CD4-positive, alpha-beta T cell treated with Interleukin-12 subunit alpha and Interleukin-12 subunit beta, for 1 hour (primary cell): ENCODE data around the gene FLACC1.
"Not testable (repeated sequence)": the region's sequence is repeated elsewhere in the genome, so short reads cannot be mapped to it uniquely, and the experiment has no call there.

Source experiments
- DNase-seq: peaks from one replicate; pipeline ENCODE4 v3.0.0-alpha.2; 2020

The FLACC1 gene

GRCh38 chr2:201250741-201251140 lies 106.4 kb downstream of the FLACC1 start:
- DNase-seq, result no peak

- DNase-seq, result no peak
Observed at GRCh38 chr2:201249889-201250288, 107.3 kb downstream of the FLACC1 start.

DNA sequence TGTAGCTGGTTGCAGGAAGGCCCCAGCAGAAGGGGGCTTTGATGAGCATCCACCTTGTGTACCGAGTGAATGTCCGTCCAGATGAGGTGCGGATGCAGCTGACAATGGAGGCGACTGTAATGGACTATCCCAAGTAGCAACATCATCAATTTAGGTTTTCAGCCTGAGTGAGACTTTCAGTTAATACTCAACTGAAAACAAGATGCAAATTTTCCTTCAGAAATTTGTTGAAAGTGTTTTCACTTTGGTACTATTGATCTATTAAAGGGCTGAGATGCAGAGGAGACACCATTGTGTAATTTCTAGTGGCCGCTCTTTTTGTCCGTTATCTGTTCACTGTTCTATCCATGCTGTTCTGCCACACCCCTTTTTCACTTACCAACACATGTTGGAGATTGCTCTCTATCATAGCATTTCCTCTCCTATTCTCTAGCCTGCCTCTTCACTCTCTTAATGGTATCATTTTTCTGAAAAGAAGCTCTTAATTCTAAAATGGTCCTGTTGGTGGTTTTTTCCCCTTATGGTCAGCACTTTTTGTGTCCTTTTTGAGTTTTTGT lies 108.8 kb downstream of the FLACC1 start:
- DNase-seq, result no peak

DNA sequence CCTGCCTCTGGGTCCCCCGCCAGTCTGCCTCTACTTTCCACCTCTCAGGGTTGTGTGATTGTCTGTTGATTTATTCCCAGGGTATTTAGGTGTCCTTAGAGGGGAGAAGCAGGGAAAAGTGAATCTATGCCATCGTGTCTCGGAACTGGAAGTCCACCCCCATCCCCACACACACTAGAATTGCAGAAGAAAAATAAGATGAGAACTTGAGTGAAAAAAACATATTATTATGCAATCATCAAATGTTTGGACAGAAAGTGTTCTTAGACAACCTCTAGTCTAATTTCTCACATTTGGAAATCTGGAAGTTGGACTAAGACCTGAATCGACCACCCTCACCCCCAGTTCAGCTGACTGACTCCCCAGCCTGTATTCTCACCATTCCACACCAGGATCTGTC lies 110.9 kb downstream of the FLACC1 start:
- no peak for DNase-seq

DNA sequence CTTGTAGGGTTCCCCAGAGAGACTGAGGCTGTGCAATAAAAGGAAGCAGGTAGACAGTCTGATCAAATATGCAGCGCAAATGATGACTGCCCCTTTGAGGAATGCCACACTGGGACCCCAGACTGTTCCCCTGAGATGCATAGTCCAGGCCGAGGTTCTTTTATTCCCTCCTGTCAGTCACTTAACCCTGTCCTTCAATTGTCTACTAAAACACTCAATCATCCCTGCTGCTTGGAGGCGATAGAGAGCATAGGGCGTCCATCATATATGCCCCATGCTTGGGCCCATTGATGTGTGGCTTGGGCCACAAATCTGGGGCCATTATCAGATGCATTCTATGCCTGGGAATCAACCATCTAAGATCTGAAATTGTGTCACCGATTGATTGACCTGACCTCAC lies 112.3 kb downstream of the FLACC1 start:
- DNase-seq, result no peak

- no peak for DNase-seq
Observed at GRCh38 chr2:201242571-201243277, 114.4 kb downstream of the FLACC1 start.

GRCh38 chr2:201239167-201239935 lies 117.8 kb downstream of the FLACC1 start:
- not testable (repeated sequence) for DNase-seq
